Heart left ventricle (tissue), 13 donors: Measurements from ENCODE around the gene BDH2.

Experiments
- CTCF ChIP-seq, 12 donors: fragments of 200-600 bp; sonication (generic) in 4 of 12; IDR thresholded peaks; one replicate each; pipeline versions ENCODE4 v1.5.0 to v1.8.0; 2018 to 2022; ENCODE audit warnings: antibody characterized with exemption in 12 of 12, mild to moderate bottlenecking in 5 of 12
- POLR2A ChIP-seq, 2 donors: fragments of 450-650 bp; IDR thresholded peaks; one replicate each; pipeline ENCODE4 v1.6.1; 2017; ENCODE audit warnings: antibody characterized with exemption in 2 of 2, mild to moderate bottlenecking in 2 of 2, moderate library complexity in 2 of 2
- donor health status: ischemic (EF 13 %, LVEDD 7.1; RV severe dilation, severe dysfunction).
- donor health status: DM: no; HTN: yes; CAD: no.
- donor health status: DM: no; HTN: no; CAD: no.
- donor health status: ischemic (EF 25% LVEDD 6.9; RV normal size, moderate dysfunction).
- donor health status: ischemic (EF 25% LVEDD 5.7; RV mildly dilated, moderate dysfunction).
- donor health status: ischemic (EF 35%, LVEDD 5.7; RV mildly dilated, moderate dysfunction).
- donor health status: nonischemic (EF 11% LVEDD 7.7; RV severe dilation, severe dysfunction).
- donor health status: DM: yes; HTN: yes; CAD: no.
- donor health status: PGD.
- donor health status: ischemic (EF 29% LVEDD 5.4; RV normal size, mild dysfunction).
- donor health status: nonischemic (EF 23%, LVEDD 6.1; RV moderate dilation, normal function).

DNA sequence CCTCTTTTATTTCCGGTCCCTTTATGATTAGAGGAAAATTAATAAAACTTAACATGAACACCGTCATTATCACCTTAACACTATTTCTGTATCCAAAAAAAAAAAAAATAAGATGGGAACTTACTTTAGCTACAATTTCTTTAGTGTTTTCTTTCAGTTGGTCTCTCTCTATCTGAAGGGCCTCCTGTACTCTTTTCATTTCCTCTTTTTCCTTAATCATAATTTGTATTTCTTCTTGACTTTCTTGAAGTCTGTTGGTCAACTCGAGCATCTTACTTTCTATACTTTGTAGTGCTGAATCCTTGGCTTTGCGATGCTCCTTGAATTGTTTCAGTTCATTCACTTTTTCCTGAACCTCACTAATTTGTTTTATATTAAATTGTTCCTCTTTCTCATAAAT lies 45.3 kb upstream of the BDH2 start:
- TF ChIP-seq CTCF (IDR thresholded peaks at IDR 0.05), result no peak
- TF ChIP-seq POLR2A (IDR thresholded peaks at IDR 0.05), result no peak
